ENCODE data around the gene AMACR.

- no peak for TF ChIP-seq POLR2A (IDR thresholded peaks at IDR 0.05; ENCODE audit: low read depth, low read length)
- no peak for TF ChIP-seq POLR2AphosphoS5 (IDR thresholded peaks at IDR 0.05; ENCODE audit: low read depth, low read length)
- no peak for TF ChIP-seq TAF1 (IDR thresholded peaks at IDR 0.05; ENCODE audit: borderline replicate concordance, low read depth, low read length)
Measured at GRCh38 chr5:33936381-33937016, 71.4 kb downstream of the AMACR start, which contains the start of gene RXFP3.

All from GM12892 (cell line).